Retinal pigment epithelial cell (primary cell): ENCODE measurements around the gene SPEF1.

ENCODE experiments used
- DNase-seq: peaks from one replicate; pipeline ENCODE4 v3.0.0-alpha.2; 2010; ENCODE audit warnings: low read depth
- H3K4me3 ChIP-seq: 2 replicates; pipeline ENCODE4 v1.5.1; 2011; ENCODE audit warnings: mild to moderate bottlenecking, low read length, control low read depth, moderate library complexity
- TF ChIP-seq, protein P1 (sequence below): conservative IDR thresholded peaks from 2 replicates; pipeline ENCODE4 v1.5.1; 2011; ENCODE audit warnings: low read depth, low read length, control low read depth, inconsistent platforms

Gene SPEF1

GRCh38 chr20:3771552-3772058 is 9.6 kb downstream of the SPEF1 start:
- TF ChIP-seq, protein P1, sequence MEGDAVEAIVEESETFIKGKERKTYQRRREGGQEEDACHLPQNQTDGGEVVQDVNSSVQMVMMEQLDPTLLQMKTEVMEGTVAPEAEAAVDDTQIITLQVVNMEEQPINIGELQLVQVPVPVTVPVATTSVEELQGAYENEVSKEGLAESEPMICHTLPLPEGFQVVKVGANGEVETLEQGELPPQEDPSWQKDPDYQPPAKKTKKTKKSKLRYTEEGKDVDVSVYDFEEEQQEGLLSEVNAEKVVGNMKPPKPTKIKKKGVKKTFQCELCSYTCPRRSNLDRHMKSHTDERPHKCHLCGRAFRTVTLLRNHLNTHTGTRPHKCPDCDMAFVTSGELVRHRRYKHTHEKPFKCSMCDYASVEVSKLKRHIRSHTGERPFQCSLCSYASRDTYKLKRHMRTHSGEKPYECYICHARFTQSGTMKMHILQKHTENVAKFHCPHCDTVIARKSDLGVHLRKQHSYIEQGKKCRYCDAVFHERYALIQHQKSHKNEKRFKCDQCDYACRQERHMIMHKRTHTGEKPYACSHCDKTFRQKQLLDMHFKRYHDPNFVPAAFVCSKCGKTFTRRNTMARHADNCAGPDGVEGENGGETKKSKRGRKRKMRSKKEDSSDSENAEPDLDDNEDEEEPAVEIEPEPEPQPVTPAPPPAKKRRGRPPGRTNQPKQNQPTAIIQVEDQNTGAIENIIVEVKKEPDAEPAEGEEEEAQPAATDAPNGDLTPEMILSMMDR, result no peak
- no peak for DNase-seq
- no peak overlapping the region for H3K4me3 ChIP-seq

DNA sequence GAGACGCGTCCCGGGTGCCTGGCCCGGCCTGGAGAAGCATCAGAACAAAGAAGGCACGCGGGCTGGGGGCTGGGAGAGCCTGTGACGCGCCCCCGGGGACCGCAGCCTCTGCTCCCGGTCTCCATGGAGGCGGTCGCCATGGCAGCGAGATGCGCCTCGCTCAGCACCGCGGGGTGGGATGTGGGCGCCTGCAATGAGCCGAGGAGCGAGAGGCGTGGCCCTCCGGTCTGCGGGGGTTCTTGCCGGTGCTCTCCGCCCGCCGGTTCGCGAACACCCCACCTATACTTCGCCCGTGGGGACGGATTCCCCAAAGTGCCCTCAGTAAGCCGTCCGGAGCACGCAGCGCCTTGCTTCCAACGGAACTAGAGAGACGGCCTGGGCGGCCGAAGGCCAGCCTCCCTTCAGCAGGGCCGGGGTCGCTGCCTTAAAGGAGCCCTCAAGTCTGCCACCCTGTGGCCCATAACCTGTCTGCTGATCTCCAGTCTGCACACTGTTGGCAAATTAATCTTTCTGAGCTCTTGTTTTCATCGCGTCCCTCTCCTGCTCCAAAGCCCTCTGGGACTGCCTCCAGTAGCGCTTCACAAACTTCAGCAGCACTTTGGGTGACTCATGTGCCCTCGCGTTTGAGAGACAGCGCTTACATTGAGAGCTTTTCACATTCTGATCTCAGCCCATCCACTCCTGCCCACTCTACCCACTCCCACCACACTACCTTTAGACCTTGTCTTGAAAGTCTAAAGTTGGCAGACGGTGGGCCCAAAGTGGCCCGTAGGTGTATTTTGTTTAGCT is 12.7 kb downstream of the SPEF1 start:
- DNase-seq, result peak; percentile 69
- TF ChIP-seq, protein P1, result peak; percentile 65
- peak overlapping the region; percentile 78 for H3K4me3 ChIP-seq

DNA sequence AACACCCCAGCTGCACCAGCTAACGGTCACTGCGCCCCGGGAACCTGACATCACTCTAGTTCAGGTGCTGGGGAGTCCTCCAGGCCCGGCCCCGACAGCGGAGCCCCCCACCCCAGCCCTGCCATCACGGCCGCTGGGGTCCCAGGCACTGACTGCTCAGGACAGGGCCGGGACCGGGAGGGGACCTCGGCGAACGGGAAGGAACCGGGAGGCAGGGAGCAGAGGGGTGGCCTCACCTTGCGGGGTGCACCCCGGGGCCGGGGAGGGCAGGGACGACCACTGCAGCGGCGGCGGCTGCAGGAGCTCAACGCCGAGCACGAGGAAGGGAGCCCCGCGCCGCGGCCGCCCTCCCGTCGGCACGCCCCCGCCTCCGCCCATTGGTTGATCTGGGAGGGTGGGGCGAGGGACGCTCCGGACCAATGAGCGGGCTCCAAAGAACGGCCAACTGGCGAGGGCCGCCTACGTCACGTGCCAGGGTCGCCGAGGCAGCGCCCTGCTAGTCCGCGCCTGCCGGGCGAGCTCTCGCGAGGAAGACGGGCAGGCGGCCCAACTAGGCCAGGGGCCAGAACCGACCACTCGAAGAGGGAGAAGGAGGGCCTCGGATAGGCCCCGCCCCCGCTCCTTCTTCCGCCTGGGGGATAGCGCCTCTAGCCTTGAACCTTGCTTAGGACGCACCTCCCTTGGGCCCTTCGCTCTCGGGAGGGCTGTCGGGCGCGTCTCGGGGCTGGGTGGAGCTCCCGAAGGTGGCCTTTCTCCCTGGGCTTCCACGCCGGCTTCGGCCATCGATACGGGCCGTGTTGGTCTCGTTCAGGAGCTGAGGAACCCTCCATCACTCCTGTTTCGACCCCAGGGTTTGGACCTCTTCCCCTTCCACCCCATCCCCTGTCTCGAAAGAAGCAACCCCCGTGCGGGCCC is 13.6 kb downstream of the SPEF1 start, which contains the start of gene ADISSP:
ADISSP (minus strand) TSS at position 327 of the 915 bp plus-strand sequence. CDS start 7,653 bp downstream, outside the sequence.
- H3K4me3 ChIP-seq, result peak within 1 kb of the TSS; percentile 78
- peak; percentile 96 for DNase-seq
- TF ChIP-seq, protein P1, result peak; percentile 24

GRCh38 chr20:3767110-3767426 is 14.2 kb downstream of the SPEF1 start:
- peak overlapping the region; percentile 70 for H3K4me3 ChIP-seq
- TF ChIP-seq, protein P1, result no peak
- no peak for DNase-seq

GRCh38 chr20:3766422-3767109 is 14.7 kb downstream of the SPEF1 start:
- H3K4me3 ChIP-seq, result peak overlapping the region; percentile 70
- DNase-seq, result no peak

More at GRCh38 chr20:3766422-3767109, 14.7 kb downstream of the SPEF1 start:
- TF ChIP-seq, protein P1, result no peak
